NCI-H146 treated with DMSO at 0.1 percent for 48 hours (cell line): Measurements from ENCODE around the gene ITSN1.
"Not testable (repeated sequence)": the region's sequence is repeated elsewhere in the genome, so short reads cannot be mapped to it uniquely, and the experiment has no call there.

Experiments
- DNase-seq: peaks from one replicate; lab custom pipeline; 2025; ENCODE audit not compliant: unreplicated experiment; lab: John Stamatoyannopoulos, UW

Gene ITSN1

GRCh38 chr21:33650929-33651509 is 8.7 kb downstream of the ITSN1 start:
- peak; percentile 9 for DNase-seq

GRCh38 chr21:33651965-33652680 is 9.8 kb downstream of the ITSN1 start:
- peak; percentile 46 for DNase-seq

GRCh38 chr21:33654412-33654811 is 12.1 kb downstream of the ITSN1 start:
- DNase-seq: no peak

- no peak for DNase-seq
These were observed 13.4 kb downstream of the ITSN1 start for GRCh38 chr21:33655588-33656221.

GRCh38 chr21:33657124-33657820 is 15.0 kb downstream of the ITSN1 start:
- DNase-seq: no peak

GRCh38 chr21:33658919-33659567 is 16.7 kb downstream of the ITSN1 start:
- no peak for DNase-seq

GRCh38 chr21:33659568-33659949 is 17.3 kb downstream of the ITSN1 start:
- DNase-seq: no peak

GRCh38 chr21:33660406-33660805 is 18.1 kb downstream of the ITSN1 start:
- no peak for DNase-seq

- DNase-seq: no peak
These were observed 18.8 kb downstream of the ITSN1 start for GRCh38 chr21:33661146-33661545.

- no peak for DNase-seq
These were observed 19.7 kb downstream of the ITSN1 start for GRCh38 chr21:33662046-33662445.

- DNase-seq: no peak
These were observed 20.9 kb downstream of the ITSN1 start for GRCh38 chr21:33663241-33663640.

- no peak for DNase-seq
These were observed 21.8 kb downstream of the ITSN1 start for GRCh38 chr21:33664135-33664534.

- no peak for DNase-seq
These were observed 23.9 kb downstream of the ITSN1 start for GRCh38 chr21:33666153-33666552.

GRCh38 chr21:33667636-33668035 is 25.3 kb downstream of the ITSN1 start:
- no peak for DNase-seq

GRCh38 chr21:33668180-33668579 is 25.9 kb downstream of the ITSN1 start:
- no peak for DNase-seq

GRCh38 chr21:33668620-33669019 is 26.3 kb downstream of the ITSN1 start:
- no peak for DNase-seq

- no peak for DNase-seq
These were observed 28.0 kb downstream of the ITSN1 start for GRCh38 chr21:33670076-33670978.

GRCh38 chr21:33673473-33673872 is 31.2 kb downstream of the ITSN1 start:
- DNase-seq: no peak

- DNase-seq: no peak
These were observed 31.9 kb downstream of the ITSN1 start for GRCh38 chr21:33674226-33674625.

- not testable (repeated sequence) for DNase-seq
These were observed 34.4 kb downstream of the ITSN1 start for GRCh38 chr21:33676666-33677065.
